A549 treated with AZD9567 at 1 μM for 4 hours (cell line): ENCODE results near the gene STEAP1. TPM values are rescaled to one million over a fixed set of nuclear protein-coding genes. Genes with fewer than 3 reads are reported as not detected.

Source experiments
- total RNA-seq: library from RNA; stranded (reverse); fragments of 200-300 nt; extraction: Qiagen RNA extraction; gene quantifications from 5 replicates; pipeline ENCODE4 v1.2.3, GENCODE V29; 2022; ENCODE audit not compliant: insufficient read depth

The STEAP1 gene
- 13.0 to 15.5 TPM (median 14.1 TPM) in 5 replicates for total RNA-seq

DNA sequence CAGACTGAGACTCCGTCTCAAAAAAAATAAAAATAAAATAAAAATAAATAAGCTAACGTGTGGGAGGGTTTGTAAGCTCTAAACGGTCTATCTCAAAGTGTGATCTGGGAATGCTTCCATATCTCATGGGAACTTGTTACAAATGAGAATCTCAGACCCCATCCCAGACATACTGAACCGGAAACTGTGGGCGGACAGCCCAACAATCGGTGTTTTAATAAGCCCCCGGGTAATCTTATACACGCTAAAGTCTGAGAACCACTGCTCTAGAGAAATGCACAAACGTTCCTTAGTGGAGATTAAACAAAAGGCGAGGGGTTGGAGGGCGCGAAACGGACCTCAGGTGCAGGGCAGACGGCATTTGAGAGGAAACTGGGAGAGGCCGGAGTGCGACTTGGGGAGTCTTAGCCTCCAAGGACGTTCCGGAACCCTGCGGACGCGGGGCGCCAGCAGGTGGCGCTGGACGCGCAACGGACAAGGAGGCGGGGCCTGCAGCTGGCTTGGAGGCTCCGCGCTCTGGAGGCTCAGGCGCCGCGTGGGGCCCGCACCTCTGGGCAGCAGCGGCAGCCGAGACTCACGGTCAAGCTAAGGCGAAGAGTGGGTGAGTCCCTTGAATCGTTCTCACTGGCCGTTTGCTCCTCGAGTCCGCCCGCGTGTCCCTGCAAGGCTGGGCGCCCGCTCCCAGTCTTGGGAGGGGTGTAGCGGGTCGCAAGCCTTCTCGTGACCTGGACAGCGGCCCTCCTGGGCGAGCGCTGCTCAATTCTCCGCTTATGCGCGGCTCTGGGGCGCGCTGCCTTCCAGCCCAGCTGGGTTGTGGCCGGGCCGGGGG, at the start of gene STEAP1:
STEAP1 (plus strand) TSS at position 527 of the 829 bp plus-strand sequence. CDS start 5,320 bp downstream, outside the sequence.

DNA sequence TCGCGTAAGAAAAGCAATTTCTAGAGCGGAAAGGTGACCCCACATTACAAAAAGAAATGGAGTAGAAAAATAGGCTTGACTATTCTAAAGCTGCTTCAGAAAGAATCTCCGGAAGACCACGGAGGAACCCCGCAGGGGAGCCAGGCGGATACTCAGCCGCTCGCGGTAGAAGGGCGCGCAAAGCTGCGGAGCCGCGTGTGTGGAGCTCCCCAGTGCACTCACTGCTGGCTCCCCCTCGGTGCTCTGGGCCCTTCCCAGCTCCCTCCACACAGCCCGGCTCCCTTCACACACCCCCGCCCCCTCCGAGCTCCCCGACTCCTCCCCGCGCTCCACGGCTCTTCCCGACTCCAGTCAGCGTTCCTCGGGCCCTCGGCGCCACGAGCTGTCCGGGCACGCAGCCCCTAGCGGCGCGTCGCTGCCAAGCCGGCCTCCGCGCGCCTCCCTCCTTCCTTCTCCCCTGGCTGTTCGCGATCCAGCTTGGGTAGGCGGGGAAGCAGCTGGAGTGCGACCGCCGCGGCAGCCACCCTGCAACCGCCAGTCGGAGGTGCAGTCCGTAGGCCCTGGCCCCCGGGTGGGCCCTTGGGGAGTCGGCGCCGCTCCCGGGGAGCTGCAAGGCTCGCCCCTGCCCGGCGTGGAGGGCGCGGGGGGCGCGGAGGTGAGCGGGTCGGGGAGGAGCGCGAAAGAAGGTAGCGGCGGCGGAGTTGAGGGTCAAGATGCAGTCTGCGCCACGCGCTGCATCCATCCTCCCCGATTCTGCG, 57.3 kb downstream of the STEAP1 start, which contains the start of gene STEAP2:
STEAP2 (plus strand) TSS at position 350 of the 758 bp plus-strand sequence. CDS start 13,343 bp downstream, outside the sequence.

Other genes starting within 250 kb of the STEAP1 start
- gene STEAP2, start 57.3 kb downstream of the STEAP1 start, total RNA-seq: 3.0 to 3.9 TPM (median 3.7 TPM) in 5 replicates
- gene CFAP69, start 90.7 kb downstream of the STEAP1 start, total RNA-seq: 1.8 to 2.4 TPM (median 2.1 TPM) in 4 of 5 replicates, not detected in the other
- 0.03 to 0.06 TPM (median 0.04 TPM) in 4 of 5 replicates, not detected in the other for gene FAM237B, start 166.8 kb downstream of the STEAP1 start, total RNA-seq
- gene GTPBP10, start 192.2 kb downstream of the STEAP1 start, total RNA-seq: 26.2 to 41.3 TPM (median 27.3 TPM) in 5 replicates
- gene CLDN12, start 249.0 kb downstream of the STEAP1 start, total RNA-seq: 24.5 to 33.1 TPM (median 30.4 TPM) in 5 replicates